A549 (cell line): ENCODE data around the gene ARMC9.

ENCODE experiments used
- RFX5 ChIP-seq: fragments of 450-650 bp; IDR thresholded peaks from 2 replicates; pipeline ENCODE4 v1.7.1; 2014; ENCODE audit warnings: antibody characterized with exemption, mild to moderate bottlenecking, moderate library complexity
- TF ChIP-seq, protein P1 (sequence below): IDR thresholded peaks from 2 replicates; pipeline ENCODE4 v1.6.1; 2012

DNA sequence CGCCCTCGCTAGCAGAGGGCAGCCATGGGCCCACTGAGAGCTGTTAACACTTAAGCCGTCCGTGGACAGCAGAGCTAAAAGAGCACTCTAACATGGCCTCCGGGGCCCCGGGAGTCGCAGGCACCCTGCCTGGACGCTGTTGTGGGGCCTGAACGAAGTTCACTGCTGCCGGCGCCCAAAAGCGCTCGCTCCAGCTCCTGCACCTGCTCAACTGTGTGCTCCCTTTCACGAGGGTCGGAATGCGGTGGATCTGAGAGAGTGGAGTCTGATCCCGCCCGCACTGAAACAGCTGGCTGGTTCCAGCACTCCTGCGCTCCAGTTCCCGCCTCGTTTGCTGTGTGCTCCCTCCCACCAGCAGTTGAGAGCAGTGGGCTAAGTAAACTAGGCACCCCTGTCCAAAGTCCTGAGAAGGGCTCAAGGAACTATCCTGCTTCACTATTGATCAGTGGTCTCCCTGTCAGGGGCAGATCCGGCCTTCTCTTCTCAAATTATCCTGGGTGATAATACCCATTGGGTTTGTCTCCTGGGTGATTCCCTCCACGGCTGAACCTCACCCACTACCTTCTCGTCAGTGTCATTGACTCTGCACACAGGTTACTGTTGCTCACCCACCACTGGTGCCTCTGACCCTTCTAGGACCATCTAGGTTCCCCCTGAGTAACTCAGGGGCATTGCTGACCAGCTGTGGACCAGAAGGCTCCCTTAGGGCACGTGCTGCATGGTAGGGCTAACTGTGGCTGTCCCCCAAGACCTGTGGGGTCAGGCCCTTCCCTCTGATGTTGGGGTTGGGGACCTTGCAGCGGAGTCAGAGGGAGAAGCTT lies 220.6 kb downstream of the ARMC9 start:
- no peak for TF ChIP-seq RFX5
- TF ChIP-seq, protein P1, sequence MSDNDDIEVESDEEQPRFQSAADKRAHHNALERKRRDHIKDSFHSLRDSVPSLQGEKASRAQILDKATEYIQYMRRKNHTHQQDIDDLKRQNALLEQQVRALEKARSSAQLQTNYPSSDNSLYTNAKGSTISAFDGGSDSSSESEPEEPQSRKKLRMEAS, result no peak
